Measurements from ENCODE around the gene ESRRA.

ESRRA gene

DNA sequence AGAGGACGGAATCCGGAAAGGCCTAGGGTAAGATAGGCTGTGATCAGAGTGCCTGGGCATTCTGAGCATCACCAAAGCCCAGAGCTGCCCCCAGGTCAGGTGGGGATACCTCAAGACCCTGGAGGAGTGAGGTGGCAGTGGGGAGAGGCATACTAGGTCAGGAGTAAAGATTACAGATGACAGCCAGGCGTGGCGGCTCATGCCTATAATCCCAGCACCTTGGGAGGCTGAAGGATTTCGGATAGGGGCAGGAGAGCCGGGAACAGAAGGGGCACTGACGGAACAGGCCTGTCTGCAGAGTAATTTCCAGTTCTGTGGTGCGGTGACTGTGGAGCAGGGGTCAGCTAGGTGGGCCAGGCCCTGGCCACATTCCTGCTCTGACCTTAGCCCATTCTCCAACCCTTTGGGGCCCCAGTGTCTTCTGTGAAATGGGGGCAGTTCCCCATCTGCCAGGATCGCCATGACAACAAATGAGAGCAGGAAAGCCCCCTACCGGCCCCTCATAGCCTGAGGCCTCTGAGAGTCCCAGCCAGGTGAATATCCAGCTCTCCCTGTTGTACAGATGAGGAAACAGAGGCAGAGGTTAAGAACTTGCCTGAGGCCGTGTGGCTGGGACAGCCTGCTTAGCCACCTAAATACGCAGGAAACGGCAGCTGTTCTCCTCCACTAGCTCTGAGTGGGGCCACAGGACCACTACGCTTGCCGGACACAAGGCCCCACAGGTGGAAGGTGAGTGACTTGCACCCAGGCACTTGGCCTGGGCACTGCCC is 30.1 kb upstream of the ESRRA start:
- no peak for DNase-seq (ENCODE audit: low spot score)

DNA sequence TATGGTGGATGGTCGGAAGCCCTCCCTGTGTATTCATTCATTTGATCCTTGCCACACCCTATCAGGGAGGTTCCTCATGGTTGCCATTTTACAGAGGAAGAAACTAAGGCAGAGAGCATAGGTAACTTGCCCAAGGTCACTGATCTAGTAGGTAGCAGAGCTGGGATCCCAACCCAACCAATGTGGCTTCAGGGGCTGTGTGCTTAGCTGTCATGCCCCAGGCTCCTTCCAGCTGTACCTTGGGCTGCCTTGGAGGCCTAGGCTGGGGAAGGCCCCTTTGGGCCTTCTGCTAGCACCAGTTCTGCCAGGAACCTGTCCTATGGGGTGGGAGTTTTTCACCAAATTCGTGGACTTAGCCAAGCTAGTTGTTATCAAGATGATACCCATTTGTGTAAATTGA is 29.5 kb upstream of the ESRRA start:
- no peak for DNase-seq (ENCODE audit: low spot score)

DNA sequence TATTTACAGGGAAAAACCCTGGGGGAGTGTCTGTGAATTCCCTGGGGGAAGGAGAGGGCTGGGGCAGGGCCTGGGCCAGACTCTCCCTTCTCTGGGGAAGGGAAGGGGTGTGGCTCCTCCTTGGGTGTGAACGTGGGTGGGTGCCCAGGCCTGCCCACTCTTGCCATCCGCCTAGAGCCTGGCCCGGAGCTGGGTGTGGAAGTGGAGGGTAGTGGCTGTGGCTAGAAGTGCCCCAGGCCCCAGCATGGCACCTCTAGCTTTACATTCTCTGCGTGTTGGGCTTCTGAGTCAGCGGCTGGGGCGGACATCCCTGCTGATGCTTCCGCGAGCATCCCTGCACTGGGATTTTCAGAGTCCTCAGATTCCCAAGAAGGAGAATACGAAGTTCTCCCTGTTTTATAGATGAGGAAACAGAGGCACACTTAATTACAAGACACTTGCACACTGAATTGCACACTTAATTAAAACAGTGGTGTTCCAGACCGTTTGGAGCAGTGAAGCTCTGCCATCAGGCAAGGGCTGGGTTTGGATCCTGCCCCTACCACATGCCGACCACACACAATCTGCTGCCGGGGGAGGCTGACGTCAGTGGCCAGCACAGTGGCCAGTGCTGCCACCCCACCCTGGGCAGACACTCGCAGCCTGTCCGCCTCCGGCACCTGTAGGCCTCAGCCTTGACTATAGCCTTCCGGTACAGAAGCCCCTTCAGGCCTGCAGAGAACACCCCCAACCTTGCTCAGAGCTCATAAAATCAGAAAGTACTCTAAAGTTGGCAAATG is 28.5 kb upstream of the ESRRA start:
- DNase-seq (ENCODE audit: low spot score): no peak

DNA sequence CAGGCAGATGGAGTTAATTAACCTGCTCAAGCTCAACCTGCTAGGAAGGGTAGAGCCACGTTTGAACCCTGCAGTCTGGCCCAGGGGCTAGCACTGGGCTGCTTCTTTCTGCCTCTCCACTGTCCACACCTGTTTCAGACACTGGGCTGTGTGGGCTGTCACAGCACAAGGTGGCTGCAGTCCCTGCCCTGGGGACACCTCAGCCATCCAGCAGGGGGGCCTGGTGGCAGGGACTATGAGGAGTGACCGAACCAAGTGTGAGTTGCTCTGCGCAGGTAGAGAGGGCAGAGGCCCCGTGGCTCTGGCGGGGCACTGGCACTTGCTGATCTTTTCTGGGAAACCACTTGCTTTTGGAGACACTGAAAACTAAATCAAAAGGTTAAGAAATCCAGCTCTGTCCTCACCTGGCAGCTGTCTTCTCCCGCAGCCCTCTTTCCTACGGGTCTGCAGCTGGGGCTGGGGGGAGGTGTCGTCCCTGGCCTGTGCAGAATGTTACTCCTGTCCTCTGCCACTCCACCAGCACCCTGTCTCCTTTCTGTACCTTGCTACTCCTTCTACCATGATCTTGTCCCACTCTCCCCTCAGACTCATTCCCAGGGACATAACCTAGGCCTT is 26.6 kb upstream of the ESRRA start:
- no peak for DNase-seq (ENCODE audit: low spot score)

- DNase-seq (ENCODE audit: low spot score): no peak
Measured at GRCh38 chr11:64281957-64282770, 23.2 kb upstream of the ESRRA start.

- no peak for DNase-seq (ENCODE audit: low spot score)
Measured at GRCh38 chr11:64283092-64283491, 22.2 kb upstream of the ESRRA start.

GRCh38 chr11:64284048-64284961 is 21.0 kb upstream of the ESRRA start, which contains the start of gene BAD:
BAD (minus strand) TSS chr11:64284665; CDS start chr11:64284368, 297 bp downstream.
- peak; percentile 98 for DNase-seq (ENCODE audit: low spot score)

GRCh38 chr11:64284962-64285884 is 20.1 kb upstream of the ESRRA start, which contains the start of gene GPR137:
GPR137 (plus strand) TSS chr11:64285848; CDS start chr11:64286525, 677 bp downstream.
- DNase-seq (ENCODE audit: low spot score): peak; percentile 94

- peak; percentile 45 for DNase-seq (ENCODE audit: low spot score)
Measured at GRCh38 chr11:64285885-64286800, 19.2 kb upstream of the ESRRA start.

DNA sequence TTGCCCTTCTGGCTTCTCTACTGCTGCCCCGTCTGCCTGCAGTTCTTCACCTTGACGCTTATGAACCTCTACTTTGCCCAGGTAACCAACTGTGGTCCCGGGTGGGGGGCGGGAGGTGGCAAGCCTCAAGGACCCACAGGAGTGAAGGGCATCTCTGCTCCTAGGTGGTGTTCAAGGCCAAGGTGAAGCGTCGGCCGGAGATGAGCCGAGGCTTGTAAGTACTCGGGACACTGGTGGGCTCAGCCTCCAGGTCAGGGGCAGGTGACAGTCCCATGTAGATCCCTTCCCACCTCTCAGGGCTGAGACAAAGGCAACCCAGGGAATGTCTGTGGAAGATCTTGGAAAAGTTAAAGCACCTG is 18.5 kb upstream of the ESRRA start:
- DNase-seq (ENCODE audit: low spot score): no peak

DNA sequence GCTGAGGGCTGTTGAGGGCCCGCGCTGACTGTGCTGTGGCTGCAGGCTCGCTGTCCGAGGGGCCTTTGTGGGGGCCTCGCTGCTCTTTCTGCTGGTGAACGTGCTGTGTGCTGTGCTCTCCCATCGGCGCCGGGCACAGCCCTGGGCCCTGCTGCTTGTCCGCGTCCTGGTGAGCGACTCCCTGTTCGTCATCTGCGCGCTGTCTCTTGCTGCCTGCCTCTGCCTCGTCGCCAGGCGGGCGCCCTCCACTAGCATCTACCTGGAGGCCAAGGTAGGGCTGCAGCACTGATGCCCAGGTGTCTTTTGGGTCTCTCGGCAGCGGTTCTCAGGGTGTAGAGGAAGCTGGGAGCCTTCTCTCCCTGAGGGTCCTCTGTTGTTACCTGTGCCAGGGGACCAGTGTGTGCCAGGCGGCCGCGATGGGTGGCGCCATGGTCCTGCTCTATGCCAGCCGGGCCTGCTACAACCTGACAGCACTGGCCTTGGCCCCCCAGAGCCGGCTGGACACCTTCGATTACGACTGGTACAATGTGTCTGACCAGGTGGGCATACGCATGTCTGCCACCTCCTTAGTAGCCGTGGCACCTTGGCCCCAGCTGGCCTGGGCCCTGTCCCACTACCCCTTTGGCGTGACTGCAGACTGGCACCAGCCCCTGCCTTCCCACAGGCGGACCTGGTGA is 17.5 kb upstream of the ESRRA start:
- no peak for DNase-seq (ENCODE audit: low spot score)

- no peak for DNase-seq (ENCODE audit: low spot score)
Measured at GRCh38 chr11:64288353-64288750, 17.0 kb upstream of the ESRRA start.

GRCh38 chr11:64289002-64289564 is 16.2 kb upstream of the ESRRA start:
- no peak for DNase-seq (ENCODE audit: low spot score)

GRCh38 chr11:64290352-64291261 is 14.7 kb upstream of the ESRRA start:
- DNase-seq (ENCODE audit: low spot score): no peak

DNA sequence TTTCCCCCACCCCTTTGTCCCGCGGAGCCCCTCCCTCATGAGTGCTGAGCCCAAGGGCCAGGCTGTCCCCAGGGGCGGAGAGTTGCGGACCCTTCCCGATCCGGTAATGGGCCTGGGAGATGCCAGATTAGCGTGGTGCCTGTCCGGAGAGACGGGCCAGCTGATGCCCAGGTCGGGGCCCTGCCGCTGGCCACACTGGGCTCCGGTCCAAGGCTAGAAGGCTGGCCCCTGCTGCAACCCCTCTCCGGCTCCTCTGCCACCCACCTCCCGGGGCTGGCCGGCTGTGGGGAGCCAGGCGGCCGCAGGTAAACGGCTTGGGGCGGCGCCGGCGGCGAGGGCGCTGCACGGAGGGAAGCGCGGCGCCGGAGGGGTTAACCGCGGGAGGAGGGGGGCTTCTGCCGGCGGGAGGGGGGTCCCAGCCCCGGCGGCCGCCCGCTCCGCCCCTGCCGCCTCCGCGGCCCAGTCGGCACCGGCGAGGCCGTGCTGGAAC is 14.0 kb upstream of the ESRRA start, which contains the start of gene KCNK4:
Gene KCNK4 (plus strand): TSS at position 41 of the 490 bp plus-strand sequence. CDS start 1,717 bp downstream, outside the sequence.
- DNase-seq (ENCODE audit: low spot score): no peak

DNA sequence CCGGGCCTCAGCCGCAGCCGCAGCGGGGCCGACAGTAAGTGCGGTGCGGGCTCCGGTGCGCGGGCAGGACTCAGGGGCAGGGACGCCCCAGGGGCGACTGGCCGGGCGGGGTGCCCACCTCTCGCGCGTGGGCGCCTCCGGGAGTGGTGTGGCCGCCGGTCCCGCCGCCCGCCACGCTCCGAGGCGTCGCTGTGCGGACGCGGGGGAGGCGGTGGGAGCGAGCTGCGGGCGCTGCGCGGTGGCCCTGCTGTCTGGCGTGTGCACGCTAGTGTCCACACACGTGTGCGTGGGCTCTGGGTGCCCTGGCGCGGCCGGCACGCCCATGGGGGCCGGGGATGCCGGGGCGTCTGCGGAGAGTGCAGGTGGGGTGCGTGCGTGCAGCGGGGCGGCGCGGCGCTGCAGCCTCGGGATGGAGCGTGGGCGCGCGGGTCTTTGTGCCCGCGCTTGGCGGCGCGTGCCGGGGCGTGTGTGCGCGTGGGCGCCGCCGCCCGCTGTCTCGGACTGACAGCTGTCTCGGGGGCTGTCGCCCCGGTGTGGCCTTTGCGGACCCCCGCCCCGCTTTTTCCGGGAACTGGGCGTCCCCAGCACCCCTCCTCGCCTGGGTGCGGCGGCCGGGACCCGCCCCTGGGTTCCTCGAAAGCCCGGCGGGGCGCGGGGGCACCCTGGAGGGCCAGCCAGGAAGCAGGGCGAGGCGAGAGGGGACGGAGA is 13.4 kb upstream of the ESRRA start:
- DNase-seq (ENCODE audit: low spot score): no peak
